ENCODE results near the gene TMEM18.

DNA sequence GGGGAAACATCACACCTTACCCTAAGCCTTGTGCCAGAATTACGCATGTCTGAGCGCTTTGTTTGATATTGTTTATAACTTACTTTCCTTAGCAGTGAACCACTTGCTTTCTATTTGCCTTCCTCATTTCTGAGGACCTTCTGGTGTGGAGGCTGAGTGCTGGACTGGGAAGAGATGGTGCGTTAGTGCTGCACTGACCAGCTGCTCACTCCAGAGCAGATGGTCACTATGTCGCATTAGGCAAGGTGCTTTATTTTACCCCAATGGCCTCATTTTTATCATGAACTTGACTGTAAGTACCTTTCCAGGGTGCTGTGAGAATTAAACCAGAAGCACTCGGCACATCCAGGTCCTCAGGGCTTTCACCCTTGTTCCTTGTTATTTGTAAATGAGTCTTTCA lies 46.6 kb upstream of the TMEM18 start:
- TF ChIP-seq, protein P1, sequence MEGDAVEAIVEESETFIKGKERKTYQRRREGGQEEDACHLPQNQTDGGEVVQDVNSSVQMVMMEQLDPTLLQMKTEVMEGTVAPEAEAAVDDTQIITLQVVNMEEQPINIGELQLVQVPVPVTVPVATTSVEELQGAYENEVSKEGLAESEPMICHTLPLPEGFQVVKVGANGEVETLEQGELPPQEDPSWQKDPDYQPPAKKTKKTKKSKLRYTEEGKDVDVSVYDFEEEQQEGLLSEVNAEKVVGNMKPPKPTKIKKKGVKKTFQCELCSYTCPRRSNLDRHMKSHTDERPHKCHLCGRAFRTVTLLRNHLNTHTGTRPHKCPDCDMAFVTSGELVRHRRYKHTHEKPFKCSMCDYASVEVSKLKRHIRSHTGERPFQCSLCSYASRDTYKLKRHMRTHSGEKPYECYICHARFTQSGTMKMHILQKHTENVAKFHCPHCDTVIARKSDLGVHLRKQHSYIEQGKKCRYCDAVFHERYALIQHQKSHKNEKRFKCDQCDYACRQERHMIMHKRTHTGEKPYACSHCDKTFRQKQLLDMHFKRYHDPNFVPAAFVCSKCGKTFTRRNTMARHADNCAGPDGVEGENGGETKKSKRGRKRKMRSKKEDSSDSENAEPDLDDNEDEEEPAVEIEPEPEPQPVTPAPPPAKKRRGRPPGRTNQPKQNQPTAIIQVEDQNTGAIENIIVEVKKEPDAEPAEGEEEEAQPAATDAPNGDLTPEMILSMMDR (IDR thresholded peaks at IDR 0.05) = no peak
- TF ChIP-seq, protein P2, sequence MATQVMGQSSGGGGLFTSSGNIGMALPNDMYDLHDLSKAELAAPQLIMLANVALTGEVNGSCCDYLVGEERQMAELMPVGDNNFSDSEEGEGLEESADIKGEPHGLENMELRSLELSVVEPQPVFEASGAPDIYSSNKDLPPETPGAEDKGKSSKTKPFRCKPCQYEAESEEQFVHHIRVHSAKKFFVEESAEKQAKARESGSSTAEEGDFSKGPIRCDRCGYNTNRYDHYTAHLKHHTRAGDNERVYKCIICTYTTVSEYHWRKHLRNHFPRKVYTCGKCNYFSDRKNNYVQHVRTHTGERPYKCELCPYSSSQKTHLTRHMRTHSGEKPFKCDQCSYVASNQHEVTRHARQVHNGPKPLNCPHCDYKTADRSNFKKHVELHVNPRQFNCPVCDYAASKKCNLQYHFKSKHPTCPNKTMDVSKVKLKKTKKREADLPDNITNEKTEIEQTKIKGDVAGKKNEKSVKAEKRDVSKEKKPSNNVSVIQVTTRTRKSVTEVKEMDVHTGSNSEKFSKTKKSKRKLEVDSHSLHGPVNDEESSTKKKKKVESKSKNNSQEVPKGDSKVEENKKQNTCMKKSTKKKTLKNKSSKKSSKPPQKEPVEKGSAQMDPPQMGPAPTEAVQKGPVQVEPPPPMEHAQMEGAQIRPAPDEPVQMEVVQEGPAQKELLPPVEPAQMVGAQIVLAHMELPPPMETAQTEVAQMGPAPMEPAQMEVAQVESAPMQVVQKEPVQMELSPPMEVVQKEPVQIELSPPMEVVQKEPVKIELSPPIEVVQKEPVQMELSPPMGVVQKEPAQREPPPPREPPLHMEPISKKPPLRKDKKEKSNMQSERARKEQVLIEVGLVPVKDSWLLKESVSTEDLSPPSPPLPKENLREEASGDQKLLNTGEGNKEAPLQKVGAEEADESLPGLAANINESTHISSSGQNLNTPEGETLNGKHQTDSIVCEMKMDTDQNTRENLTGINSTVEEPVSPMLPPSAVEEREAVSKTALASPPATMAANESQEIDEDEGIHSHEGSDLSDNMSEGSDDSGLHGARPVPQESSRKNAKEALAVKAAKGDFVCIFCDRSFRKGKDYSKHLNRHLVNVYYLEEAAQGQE (IDR thresholded peaks at IDR 0.05; ENCODE audit: insufficient read depth in 1 of 2, low read depth in 2 of 2, low read length in 1 of 2) = no peak
- TF ChIP-seq POLR2AphosphoS5 (IDR thresholded peaks at IDR 0.05; ENCODE audit: low read depth, low read length) (no peak), TCF7L2 (IDR thresholded peaks at IDR 0.05; ENCODE audit: low read depth, low read length) (no peak)
